GM19397 (cell line): ENCODE results near the gene TAS2R41.
"Not testable (repeated sequence)": the region's sequence is repeated elsewhere in the genome, so short reads cannot be mapped to it uniquely, and the experiment has no call there.

Source experiments
- ATAC-seq: cut with Tn5 transposase; IDR thresholded peaks from one replicate; pipeline ENCODE4 v1.9.1; 2021; ENCODE audit warnings: mild to moderate bottlenecking, moderate library complexity; ENCODE audit not compliant: unreplicated experiment

TAS2R41 gene

DNA sequence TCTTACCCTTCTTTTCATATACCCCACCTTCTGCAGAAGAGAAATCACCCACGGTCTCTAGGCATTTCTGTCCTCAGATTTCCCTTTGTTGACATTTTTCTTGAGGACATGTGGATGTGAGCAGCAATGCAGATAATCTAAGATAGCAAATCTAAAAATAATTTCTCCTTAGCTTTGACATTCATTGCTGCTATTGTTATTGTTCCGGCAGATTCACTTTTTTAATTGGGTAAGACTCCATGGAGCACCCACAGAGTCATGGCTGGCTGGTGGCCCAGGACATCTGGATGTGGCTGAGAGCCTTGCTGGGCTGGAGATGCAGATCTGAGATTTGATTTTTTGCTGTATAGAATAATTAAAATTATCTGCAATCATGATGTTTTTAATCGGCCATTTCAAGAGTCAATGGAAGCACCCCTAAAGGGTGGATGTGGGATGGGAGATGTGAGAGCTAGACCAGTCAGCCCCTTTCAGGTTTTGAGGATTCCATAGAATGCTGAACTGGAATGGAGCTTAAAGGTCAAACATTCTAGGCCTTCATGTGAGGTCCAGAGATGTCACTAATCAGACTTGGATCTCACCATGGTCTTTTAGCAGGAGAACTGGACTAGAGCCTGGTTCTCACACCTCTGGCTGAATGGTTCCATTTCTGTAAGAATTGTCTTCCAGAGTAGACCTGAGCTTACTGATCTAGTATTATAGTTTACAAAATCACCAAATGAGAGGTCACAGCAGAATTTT is 37.5 kb downstream of the TAS2R41 start:
- no peak for ATAC-seq

DNA sequence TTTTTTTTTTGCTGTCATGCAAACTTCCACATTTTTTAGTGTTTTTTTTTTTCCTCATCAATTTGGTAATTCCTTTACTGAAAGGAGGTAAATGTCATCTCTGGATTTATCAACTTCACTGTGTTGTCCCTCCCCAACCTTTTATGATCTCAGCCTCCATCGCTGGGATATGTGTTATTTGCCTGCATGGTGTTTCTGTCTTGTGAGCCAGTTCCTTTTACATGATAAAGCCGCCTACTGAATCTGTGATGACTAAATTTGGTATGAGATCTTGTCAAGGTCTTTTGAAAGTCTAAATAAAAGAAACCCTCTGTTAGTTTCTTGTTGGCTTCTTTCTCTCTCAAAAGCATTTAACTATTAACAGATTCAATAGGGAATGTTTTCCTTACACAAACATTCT is 39.3 kb downstream of the TAS2R41 start:
- no peak for ATAC-seq

DNA sequence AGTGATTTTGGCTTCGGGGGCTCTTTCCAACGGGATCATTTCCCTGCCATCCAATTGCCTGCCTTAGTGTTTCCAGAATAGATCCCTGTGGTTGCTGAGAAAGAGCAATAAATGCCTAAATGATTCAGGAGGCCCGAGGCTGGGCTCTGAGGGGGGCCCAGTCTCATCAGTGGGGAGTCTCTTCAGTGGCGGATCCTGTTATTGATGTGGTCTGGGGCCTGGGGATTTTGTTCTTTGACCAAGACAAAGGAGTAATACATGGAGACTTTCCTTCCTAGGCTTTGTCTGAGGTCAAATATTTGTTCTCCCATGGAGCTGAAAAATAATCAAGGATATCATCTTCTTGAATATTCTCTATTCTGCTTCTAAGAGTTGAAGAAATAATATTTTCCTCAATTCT is 40.8 kb downstream of the TAS2R41 start:
- no peak for ATAC-seq

DNA sequence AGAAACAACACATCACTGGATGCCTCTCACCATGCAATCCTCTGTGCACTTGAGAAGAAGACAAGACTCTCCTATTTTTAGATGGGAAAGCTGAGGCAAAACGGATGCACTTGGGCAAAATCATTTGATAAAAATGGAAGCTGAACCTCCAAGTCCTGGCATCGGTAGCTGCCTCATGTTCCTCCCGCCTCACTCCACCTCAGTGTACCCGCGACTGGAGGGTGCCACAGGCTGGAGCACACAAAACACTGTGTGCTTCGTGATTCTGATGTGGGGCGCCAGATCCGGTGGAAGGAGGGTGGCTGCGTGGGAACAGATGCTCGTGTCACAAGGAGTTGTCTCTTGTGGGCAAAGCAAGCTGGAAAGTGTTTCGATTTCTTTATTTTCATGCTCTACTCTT is 41.3 kb downstream of the TAS2R41 start:
- no peak for ATAC-seq

DNA sequence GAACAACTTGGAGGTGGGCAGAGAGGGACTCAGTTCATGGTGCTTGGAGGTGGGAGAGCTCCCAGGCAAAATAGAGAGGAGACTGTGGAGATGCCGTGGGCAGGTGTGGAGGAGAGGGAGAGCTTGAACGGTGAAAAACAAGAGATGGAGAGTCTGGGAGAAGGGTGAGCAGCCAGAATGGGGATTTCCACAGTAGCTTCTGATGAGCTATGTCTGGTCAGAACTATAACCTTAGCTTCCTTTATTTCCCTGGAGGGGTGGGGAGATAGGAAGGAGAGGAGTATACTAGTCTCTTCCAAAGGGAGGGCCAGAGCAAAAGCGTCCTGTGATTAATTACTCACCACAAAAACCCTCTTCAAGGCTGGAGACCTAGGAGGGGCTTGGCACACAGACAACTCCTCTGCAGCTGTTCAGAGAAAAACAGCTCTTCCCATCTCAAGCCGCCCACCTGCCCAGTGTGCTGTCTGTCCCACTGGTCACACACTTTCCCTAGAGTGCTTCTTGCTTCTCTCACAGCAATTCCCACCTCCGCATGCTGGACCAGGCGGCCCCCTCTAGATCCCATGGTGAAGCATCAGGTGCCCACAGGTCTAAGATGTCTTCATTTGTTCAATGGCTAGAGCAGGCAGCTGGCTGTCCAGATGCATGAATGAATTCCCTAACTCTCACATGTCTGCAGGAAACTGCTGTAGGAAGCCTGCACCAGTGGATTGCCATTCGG is 41.9 kb downstream of the TAS2R41 start:
- no peak for ATAC-seq

DNA sequence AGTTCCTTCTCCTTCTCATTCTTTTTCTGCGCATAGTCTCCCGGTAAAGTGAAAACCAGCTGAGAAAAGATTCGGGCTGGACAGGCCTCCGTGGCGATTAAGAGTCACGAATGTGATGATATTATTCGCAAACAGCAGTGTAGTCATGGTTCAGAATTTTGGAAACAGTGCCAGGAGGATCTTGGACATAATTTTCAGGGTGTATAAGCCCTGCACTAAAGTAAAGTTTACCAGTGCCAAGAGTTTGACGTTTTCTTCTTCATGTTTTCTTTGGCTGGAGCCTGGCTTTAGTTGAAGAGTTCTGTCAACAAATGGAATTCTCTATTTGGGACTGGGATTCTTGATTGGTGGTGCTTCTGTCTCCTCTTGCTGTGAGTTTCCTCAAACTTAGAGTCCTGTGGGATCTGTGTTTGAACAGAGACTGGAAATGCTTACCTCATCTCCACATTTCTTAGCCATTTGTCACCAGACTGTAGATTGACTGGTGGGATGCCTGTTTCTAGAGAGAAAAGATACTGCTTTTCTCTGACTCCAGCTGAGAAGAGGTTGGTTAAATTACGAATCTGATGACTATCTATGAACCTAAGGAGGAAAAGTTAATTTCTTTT is 44.7 kb downstream of the TAS2R41 start:
- not testable (repeated sequence) for ATAC-seq
